MM.1S (cell line): ENCODE data around the gene IGHMBP2.

Experiments used
- CTCF ChIP-seq: fragments of 300-600 bp; sonication (generic); IDR thresholded peaks from 2 replicates; pipeline ENCODE4 v1.5.1; 2016; ENCODE audit warnings: antibody characterized with exemption, low read length, mixed read lengths
- EZH2 ChIP-seq: fragments of 300-600 bp; sonication (generic); optimal IDR thresholded peaks from 2 replicates; pipeline ENCODE3; 2017; ENCODE audit warnings: low read depth, mild to moderate bottlenecking, antibody characterized with exemption, low read length, mixed read lengths
- EZH2phosphoT487 ChIP-seq: fragments of 300-600 bp; sonication (generic); IDR thresholded peaks from 2 replicates; pipeline ENCODE4 v1.6.1; 2018; ENCODE audit warnings: antibody characterized with exemption, low read length

GRCh38 chr11:68905421-68906360 is 2.0 kb downstream of the IGHMBP2 start:
- TF ChIP-seq CTCF = no peak
- no peak for TF ChIP-seq EZH2
- TF ChIP-seq EZH2phosphoT487 = no peak
